GM21367 (cell line): Measurements from ENCODE around the gene PLA2G10.
"Not testable (repeated sequence)": the region's sequence is repeated elsewhere in the genome, so short reads cannot be mapped to it uniquely, and the experiment has no call there.

Source experiments
- ATAC-seq: cut with Tn5 transposase; IDR thresholded peaks from one replicate; pipeline ENCODE4 v1.9.1; 2021; ENCODE audit not compliant: unreplicated experiment

The PLA2G10 gene

DNA sequence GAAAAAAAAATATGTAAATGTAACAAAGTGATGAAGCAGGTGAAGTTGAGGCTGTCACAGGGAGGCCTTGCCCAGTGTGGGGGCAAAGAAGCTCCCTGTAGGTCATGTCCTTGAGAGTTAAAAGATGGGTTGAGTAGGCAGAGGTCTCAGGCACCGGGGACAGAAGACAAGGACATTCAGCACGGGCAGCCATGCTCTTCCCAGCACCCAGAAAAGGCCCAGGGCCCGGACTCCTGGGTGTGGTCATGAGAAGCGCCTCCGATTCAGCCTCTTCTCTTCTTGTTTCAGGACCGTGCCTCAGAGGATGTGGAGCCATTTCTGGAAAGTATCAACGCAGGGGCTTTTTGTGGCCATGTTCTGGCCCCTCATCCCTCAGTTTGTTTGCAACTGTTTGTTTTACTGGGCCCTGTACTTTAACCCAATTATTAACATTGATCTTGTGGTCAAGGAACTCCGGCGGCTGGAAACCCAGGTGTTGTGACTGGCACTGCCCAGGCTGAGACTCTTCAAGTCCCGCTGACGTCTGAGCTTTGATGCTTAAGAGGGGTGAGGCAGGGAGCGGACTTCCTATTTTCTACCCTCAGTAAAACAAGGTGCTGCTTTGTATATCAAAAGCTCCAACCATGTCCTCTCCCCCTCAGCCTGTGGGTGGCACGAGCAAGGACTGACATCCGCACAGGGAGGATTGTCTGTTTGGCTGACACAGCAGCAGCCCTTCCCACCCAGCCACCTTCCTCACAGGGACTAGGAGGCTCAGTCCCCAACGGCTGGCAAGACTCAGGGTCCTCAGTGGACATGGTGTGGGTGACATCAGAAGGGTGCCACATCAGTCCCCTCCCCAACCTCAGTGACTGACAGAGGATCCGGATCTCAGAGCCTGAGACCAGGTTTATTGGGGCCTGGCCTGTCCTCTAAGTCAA, 26.5 kb downstream of the PLA2G10 start:
- no peak for ATAC-seq

- no peak for ATAC-seq
Observed at GRCh38 chr16:14658063-14658462, 36.0 kb downstream of the PLA2G10 start.

DNA sequence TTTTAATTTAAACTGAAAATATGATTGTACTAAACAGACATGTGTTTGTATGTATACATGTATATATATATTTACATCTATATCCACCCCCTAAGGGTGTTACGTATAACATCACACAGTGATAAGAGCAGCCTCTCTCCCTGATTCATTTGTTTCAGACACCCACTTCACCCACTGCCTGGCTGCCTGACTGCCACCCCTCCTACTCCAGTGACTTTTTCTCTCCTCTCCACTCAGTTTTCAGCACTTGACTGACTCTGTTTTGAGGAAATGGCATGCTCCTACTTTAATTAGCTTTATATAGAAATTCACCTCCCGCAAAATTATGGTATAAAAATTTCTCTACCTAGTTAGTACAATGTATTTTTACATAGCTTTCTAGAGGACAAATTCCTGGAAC, 41.4 kb downstream of the PLA2G10 start:
- ATAC-seq: no peak

DNA sequence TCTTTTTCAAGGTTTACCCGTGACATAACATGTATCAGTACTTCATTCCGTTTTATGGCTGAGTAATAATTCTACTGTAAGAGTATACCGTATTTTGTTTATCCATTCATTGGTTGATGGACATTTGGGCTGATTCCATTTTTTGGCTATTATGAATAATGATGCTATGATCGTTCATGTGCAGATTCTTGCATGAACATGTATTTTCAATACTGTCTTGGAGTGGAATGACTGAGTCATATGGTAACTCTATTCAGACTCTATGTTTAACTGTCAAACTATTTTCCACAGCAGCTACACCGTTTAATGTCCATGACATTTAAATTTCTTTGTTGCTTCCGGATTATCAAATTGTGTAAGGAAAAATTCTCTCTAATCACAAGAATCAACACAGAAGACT, 43.5 kb downstream of the PLA2G10 start:
- ATAC-seq: no peak

GRCh38 chr16:14649816-14650215, 44.3 kb downstream of the PLA2G10 start:
- ATAC-seq: no peak

DNA sequence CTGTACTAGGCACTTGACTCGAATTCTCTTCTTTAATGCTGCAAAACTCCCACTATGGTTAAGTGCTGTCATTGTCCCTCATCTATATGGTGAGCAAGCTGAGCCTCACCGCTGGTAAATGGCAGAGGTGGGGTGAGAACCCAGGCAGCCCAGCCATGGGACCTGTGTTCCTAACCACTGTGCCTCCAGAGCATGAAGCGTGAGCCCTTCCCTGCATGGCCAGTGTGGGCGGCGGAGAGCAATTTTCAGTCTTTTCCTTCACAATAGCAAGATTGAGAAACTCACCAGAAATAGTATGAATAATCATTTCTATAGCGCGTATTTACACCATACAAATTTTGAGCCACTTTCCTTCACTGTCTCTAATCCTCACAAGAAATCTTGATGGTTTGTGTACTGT, 52.2 kb downstream of the PLA2G10 start:
- ATAC-seq: no peak

- ATAC-seq: no peak
Observed at GRCh38 chr16:14641206-14641605, 52.9 kb downstream of the PLA2G10 start.

DNA sequence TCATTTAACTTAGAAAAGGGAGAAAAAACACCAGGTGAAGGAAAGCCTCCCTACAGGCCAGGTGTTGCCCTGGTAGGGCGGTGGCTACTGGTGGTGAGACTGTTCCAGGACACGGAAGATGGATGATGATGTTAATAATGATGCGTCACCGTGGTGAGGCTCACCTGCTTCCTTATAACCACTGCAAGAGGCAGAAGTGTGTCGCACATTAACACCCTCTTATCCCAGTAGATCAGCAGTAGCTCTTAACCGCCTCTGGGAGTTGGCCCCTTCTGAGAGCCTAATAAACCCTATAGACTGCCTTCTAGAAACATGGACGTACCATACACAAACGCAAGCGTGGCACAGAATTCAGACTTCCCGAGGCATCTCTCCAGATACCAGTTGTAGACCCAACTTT, 53.6 kb downstream of the PLA2G10 start:
- no peak for ATAC-seq

- not testable (repeated sequence) for ATAC-seq
Observed at GRCh38 chr16:14636951-14637240, 57.2 kb downstream of the PLA2G10 start.

DNA sequence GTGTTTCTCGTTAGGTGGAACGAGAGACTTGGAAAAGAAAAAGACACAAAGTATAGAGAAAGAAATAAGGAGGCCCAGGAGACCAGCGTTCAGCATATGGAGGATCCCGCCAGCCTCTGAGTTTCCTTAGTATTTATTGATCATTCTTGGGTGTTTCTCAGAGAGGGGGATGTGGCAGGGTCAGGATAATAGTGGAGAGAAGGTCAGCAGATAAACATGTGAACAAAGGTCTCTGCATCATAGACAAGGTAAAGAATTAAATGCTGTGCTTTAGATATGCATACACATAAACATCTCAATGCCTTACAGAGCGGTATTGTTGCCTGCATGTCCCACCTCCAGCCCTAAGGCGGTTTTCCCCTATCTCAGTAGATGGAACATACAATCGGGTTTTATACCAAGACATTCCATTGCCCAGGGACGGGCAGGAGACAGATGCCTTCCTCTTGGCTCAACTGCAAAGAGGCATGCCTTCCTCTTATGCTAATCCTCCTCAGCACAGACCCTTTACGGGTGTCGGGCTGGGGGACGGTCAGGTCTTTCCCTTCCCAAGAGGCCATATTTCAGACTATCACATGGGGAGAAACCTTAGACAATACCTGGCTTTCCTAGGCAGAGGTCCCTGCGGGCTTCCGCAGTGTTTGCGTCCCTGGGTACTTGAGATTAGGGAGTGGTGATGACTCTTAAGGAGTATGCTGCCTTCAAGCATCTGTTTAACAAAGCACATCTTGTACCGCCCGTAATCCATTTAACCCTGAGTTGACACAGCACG, 57.7 kb downstream of the PLA2G10 start:
- ATAC-seq: not testable (repeated sequence)

- no peak for ATAC-seq
Observed at GRCh38 chr16:14635395-14636165, 58.5 kb downstream of the PLA2G10 start.

- ATAC-seq: no peak
Observed at GRCh38 chr16:14634389-14634725, 59.8 kb downstream of the PLA2G10 start.

DNA sequence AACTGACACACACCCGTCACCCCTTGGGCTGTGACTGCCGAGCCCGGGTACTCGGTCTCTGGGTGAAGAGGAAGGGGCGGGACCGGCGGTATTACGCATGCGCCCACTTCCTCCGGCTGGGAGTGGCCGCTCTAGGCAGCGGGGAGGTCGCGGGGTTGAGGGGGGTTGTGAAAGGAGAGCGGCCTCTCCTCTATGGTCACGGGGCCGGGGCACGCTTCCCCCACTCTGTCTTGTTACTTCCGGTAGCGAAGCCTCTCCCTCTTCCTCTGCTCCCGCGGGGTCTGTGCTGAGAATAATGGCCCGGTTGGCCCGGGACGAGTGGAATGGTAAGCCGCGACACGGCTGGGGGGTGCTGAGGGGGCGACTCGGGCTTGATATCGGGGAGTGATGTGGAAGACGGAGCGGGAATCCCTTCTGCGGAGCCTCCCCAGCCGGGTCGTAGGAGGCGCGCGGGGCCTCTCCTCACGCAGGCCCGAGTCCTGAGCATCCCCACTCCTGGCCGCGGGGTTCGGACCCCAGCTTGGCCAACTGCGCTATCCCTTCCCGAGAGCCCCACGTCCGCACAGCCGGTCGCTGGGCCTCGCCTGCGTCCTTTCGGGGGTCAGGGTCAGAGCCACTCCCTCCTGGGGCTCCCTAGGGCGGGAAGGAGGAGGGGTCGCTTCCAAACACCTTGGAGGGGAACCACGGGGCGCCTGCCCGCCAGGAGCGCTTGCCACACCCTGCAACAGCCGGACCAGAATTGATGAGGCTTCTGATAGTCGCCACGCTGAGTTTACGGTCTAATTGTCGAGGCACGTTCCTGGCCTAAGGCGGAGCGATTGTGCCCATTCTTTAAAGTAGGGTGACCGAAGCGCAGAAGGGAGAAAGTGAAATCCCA, 61.2 kb downstream of the PLA2G10 start, which contains the start of gene BFAR:
Gene BFAR (plus strand): TSS at position 259 of the 877 bp plus-strand sequence. CDS start 11,396 bp downstream, outside the sequence.
- peak; percentile 56 for ATAC-seq

GRCh38 chr16:14630620-14631330, 63.3 kb downstream of the PLA2G10 start:
- ATAC-seq: not testable (repeated sequence)

DNA sequence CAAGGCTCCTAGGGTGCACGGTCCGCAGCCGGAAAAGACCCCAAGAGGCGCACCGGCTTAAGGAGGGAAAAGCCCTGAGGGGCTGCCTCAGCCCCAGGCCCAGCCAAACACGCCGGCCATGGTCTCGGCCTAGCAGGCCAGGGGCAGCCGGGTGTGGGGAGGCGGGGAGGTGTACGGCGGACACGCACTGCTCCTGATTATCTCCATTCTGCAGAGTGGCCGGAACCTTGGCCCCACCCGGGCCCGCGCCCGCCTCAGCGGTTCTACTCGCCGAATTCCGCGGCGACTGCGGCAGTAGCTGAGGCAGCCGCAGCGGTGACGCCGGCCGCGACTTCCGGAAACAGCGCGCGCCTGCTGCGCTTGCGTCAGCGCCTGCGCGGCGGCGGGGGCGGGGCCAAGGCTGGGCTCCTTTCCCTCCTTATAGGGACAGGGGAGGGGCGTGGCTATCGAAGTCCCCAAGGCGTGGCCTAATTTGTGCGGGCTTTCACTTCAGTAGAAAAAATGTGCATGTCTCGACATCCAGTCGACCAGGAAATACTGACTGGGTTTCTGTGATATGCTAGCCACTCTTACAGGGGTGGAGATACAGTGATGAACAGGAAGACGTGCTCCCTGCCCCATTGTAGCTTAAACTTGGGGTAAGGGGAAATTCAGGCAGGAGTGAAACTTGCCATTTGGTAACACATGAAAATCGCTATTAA, 64.0 kb downstream of the PLA2G10 start, which contains the start of gene PARN:
Gene PARN (minus strand): TSS at position 342 of the 701 bp plus-strand sequence. CDS start 135 bp downstream, at position 207.
- peak; percentile 55 for ATAC-seq

GRCh38 chr16:14629612-14629918, 64.5 kb downstream of the PLA2G10 start:
- peak; percentile 3 for ATAC-seq

DNA sequence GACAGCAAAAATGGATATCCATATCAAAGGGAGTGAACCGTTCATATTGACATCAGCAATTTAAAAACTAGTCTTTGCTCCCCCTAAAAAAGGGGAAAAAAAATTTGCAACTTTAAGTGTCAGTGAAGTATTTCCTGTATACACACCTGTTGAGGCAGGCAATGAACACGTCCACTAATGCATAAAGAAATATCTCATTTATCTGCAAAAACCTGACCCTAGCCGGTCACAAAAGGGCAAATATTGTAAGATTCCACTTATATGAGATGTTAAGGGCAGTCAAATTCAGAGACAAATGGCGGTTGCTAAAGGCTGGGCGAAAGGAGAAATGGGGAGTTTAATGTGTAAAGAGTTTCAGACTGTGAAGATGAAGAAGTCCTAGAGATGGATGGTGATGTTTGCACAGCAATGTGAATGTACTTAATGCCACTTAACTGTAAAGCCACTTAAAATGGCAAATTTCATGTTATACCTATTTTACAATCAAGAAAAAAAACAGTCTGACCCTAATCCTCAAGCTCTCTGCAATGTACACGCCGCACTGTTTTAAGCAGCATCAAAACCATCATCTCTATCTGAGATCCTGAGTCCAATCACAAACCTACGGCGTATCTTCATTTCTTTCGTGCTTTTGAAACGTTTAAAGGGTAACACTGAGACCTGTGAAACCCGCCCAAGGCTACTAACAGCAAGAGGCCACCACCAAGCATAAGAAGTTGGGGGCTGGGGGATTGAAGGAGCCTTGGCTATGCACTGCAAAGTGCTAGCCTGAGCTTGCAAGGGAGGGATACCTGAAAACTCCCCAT, 65.1 kb downstream of the PLA2G10 start:
- no peak for ATAC-seq

DNA sequence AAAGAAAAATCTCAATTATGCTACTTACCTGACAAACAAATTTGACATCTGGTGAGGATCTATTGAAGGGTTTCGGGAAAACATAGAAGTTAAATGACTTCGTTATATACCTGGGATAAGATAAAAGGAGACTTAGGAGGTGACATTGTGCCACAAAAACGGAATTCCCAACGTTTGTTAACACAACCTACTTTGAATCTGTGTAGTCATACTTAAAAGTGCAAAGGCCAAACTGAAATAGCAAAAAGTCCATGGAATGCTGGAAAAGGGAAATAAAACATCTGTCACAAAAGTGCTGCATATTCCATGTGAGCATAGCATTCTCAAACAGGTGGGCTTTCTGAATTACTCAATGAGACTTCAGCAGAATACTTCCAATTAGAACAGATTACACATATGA, 67.0 kb downstream of the PLA2G10 start:
- ATAC-seq: no peak
